ENCODE results near the gene RPS13.

DNA sequence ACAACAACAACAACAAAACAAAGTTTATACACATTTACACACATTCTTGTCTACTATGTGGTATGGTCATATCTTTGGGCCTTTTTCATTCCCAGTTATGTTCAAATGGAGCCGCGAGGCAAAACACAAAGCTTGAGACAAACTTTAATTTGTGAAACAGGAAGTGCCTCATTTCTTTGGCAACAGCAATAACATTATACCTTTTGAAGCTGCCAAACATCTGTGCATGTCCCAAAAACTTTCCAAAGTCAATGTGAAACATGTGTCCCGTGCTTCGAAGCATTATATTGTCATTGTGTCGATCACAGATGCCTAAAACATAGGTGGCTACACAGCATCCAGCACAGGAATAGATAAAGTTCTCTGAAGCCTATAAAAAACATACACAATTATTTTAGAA lies 25.0 kb upstream of the RPS13 start:
- TF ChIP-seq CTCF (IDR thresholded peaks at IDR 0.05): no peak
- no peak for TF ChIP-seq POLR2A (IDR thresholded peaks at IDR 0.05)
- TF ChIP-seq POLR2AphosphoS5 (IDR thresholded peaks at IDR 0.05): no peak

Data from suprapubic skin (tissue), 4 donors.